HG02885 (cell line): ENCODE measurements around the gene RAD51AP1.

Experiments used
- ATAC-seq: cut with Tn5 transposase; IDR thresholded peaks from one replicate; pipeline ENCODE4 v1.9.1; 2021; ENCODE audit warnings: mild to moderate bottlenecking; ENCODE audit not compliant: unreplicated experiment, poor library complexity

RAD51AP1 gene

GRCh38 chr12:4540170-4540569 lies 1.5 kb downstream of the RAD51AP1 start:
- ATAC-seq = no peak

- ATAC-seq = no peak
Observed at GRCh38 chr12:4540638-4541037, 1.9 kb downstream of the RAD51AP1 start.

GRCh38 chr12:4545195-4545594 lies 6.5 kb downstream of the RAD51AP1 start:
- no peak for ATAC-seq

- no peak for ATAC-seq
Observed at GRCh38 chr12:4552191-4552590, 13.5 kb downstream of the RAD51AP1 start.

- ATAC-seq = no peak
Observed at GRCh38 chr12:4553943-4554342, 15.3 kb downstream of the RAD51AP1 start.

GRCh38 chr12:4555804-4556203 lies 17.1 kb downstream of the RAD51AP1 start:
- no peak for ATAC-seq

- no peak for ATAC-seq
Observed at GRCh38 chr12:4556735-4557530, 18.2 kb downstream of the RAD51AP1 start.

- ATAC-seq = no peak
Observed at GRCh38 chr12:4557586-4557985, 18.9 kb downstream of the RAD51AP1 start.

- no peak for ATAC-seq
Observed at GRCh38 chr12:4558171-4558570, 19.5 kb downstream of the RAD51AP1 start.

GRCh38 chr12:4562034-4562657 lies 23.5 kb downstream of the RAD51AP1 start, which contains the start of gene DYRK4:
DYRK4 (plus strand) TSS chr12:4562208; CDS start chr12:4562246, 38 bp downstream.
- ATAC-seq = no peak

GRCh38 chr12:4563336-4563735 lies 24.6 kb downstream of the RAD51AP1 start:
- ATAC-seq = no peak

- ATAC-seq = no peak
Observed at GRCh38 chr12:4564818-4565217, 26.1 kb downstream of the RAD51AP1 start.

- ATAC-seq = no peak
Observed at GRCh38 chr12:4566474-4566873, 27.8 kb downstream of the RAD51AP1 start.

- no peak for ATAC-seq
Observed at GRCh38 chr12:4567073-4567881, 28.6 kb downstream of the RAD51AP1 start.

GRCh38 chr12:4569261-4569660 lies 30.6 kb downstream of the RAD51AP1 start:
- no peak for ATAC-seq

- ATAC-seq = no peak
Observed at GRCh38 chr12:4572680-4573079, 34.0 kb downstream of the RAD51AP1 start.

- ATAC-seq = no peak
Observed at GRCh38 chr12:4579305-4580102, 40.8 kb downstream of the RAD51AP1 start.

GRCh38 chr12:4580281-4580688 lies 41.6 kb downstream of the RAD51AP1 start:
- no peak for ATAC-seq

- no peak for ATAC-seq
Observed at GRCh38 chr12:4584281-4584680, 45.6 kb downstream of the RAD51AP1 start.

- no peak for ATAC-seq
Observed at GRCh38 chr12:4584896-4585295, 46.2 kb downstream of the RAD51AP1 start.
